SK-N-MC (cell line): ENCODE data around the gene NR2F1-AS1.

Experiments used
- EZH2 ChIP-seq: fragments of 200-600 bp; sonication (generic); IDR thresholded peaks from one replicate; pipeline ENCODE4 v1.6.1; 2017; ENCODE audit warnings: antibody characterized with exemption
- POLR2AphosphoS5 ChIP-seq: IDR thresholded peaks from 2 replicates; pipeline ENCODE4 v1.6.1; 2012; ENCODE audit warnings: mild to moderate bottlenecking, low read depth, low read length, borderline replicate concordance

GRCh38 chr5:93589152-93589828, 8.3 kb upstream of the NR2F1-AS1 start:
- TF ChIP-seq POLR2AphosphoS5, result no peak
- no peak for TF ChIP-seq EZH2
